Suppressor macrophage treated with lipopolysaccharide for 4 hours (primary cell): ENCODE data around the gene TENT5D.
"Not testable (repeated sequence)": the region's sequence is repeated elsewhere in the genome, so short reads cannot be mapped to it uniquely, and the experiment has no call there.

Experiments
- DNase-seq: peaks from one replicate; pipeline ENCODE4 v3.0.0-alpha.2; 2020

The TENT5D gene

DNA sequence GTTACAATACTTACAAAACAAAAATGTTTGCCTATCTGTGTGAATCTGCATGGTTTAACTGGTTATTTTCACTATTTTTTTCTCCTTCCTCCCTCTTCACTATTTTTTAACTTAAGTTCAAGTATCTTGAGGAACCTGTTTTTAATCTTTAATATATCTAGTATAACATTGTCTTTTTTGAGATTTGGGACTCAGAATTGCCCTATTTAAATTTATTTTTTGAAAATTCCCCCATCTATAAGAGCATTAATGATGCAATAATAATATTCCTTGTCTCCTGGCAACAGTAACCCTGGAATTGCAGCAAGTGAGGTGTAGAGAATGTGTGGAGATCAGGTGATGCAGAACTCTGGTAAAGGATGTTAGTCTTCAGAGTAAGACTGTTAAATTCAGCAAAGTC is at the start of gene TENT5D:
TSS of gene TENT5D (plus strand) at position 301 of the 400 bp plus-strand sequence. CDS start 22,093 bp downstream, outside the sequence.
- DNase-seq = no peak

DNA sequence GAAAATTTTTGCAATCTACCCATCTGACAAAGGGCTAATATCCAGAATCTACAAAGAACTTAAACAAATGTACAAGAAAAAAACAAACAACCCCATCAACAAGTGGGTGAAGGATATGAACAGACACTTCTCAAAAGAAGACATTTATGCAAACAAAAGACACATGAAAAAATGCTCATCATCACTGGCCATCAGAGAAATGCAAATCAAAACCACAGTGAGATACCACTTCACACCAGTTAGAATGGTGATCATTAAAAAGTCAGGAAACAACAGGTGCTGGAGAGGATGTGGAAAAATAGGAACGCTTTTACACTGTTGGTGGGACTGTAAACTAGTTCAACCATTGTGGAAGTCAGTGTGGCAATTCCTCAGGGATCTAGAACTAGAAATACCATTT is 34.6 kb upstream of the TENT5D start:
- not testable (repeated sequence) for DNase-seq

DNA sequence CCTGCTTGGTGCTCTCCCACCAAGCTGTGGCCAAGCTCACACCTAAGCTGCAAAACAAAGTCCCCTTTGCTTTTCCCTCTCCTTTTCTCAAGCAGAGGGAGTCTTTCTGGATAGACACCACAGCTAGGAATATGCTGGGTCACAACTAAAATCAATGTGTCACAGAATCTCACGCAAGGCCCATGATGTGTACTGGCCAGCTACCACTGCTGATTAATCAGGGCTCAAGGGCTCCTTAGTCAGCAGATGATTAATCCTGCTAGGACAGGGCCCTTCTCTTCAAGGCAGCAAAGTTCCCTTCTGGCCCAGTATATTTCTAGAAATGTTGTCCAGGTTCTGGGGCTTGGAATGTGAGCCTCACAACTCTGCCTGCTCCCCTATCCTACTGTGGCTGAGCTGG is 32.0 kb upstream of the TENT5D start:
- DNase-seq = no peak

DNA sequence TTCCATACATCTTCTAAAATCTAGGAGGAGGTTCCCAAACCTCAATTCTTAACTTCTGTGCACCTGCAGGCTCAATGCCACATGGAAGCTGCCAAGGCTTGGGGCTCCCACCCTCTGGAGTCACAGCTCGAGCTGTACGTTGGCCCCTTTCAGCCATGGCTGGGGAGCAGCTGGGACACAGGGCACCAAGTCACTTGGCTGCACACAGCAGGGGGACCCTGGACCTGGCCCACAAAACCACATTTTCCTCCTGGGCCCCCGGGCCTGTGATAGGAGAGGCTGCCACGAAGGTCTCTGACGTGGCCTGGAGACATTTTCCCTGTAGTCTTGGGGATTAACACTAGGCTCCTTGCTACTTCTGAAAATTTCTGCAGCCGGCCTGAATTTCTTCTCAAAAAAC is 8.2 kb upstream of the TENT5D start:
- no peak for DNase-seq

DNA sequence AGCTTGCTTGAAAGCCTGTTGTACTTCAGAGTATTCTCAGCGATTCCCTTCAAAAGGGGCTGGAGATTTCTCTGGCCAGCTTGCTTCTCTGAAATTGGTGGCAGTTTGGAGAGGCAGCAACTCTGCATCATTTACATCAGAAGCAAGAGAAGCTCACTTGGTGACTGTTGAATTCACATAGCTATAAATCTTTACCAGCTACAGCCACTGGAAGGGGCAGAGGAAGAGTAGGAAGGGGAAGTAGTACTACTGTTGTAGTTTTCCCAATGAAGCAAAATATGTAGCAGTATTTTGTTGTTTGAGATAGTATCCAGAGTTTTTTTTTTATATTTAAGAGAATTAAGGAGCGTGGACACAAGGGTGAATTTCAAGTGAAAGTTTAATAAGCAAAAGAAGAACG is 2.8 kb downstream of the TENT5D start:
- DNase-seq = no peak

DNA sequence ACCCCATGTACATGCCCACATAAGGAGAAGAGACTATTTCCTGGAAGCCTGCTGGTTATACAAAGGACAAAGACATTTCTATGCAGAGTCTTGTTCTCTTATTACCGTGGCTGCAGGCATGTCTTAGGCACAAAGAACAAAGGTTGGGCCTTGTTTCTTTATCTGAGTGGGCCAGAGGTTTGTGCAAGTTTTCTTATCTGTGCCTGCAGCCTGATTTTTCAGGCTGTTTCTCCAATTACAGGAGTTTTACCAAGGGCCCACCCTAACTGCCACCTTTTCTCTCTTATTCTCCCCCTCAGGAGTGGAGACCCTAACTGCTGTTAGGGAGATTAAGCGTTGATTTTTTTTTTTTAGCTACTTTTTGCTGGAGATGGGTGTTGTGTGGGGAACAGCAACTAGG is 3.5 kb downstream of the TENT5D start:
- no peak for DNase-seq

DNA sequence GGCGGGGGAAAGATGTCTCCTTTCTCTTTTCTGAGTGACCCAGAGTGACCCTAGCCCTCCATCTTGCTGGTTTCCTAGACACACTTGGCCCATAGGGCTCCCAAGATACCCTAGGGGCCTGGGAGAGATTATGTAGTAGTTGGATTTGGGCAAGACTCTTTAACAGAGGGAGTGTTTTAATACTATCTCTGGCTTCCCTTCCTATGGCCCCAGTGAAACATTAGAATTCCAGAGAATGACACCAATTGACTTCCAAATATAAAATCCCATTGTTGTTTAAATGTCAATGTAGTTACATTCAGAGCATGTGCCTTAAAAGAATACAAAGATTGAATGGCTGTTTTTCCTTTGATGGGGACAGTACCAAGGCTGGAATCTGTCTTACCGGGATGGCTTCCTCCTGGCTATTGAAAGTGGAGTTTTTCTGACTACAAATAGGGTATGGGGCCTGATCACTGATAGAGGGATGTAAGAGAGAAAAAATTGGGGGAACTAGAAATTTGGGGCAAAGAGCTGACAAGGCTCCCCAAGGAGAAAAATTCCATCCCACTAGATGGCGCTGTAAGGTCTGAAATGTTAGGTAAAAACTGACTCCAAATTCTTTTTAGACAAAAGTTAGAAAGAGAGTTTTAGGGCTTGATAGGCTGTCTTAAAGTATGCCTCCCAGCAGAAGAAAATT is 10.7 kb downstream of the TENT5D start:
- DNase-seq = no peak

DNA sequence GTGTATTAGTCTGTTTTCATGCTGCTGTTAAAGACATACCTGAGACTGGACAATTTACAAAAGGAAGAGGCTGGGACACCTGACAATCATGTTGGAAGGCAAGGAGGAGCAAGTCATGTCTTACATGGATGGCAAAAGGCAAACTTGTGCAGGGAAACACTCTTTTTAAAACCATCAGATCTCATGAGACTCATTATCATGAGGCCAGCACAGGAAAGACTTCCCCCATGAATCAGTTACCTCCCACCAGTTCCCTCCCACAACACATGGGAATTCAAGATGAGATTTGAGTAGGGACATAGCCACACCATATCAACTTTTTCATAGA is 11.2 kb downstream of the TENT5D start:
- no peak for DNase-seq

DNA sequence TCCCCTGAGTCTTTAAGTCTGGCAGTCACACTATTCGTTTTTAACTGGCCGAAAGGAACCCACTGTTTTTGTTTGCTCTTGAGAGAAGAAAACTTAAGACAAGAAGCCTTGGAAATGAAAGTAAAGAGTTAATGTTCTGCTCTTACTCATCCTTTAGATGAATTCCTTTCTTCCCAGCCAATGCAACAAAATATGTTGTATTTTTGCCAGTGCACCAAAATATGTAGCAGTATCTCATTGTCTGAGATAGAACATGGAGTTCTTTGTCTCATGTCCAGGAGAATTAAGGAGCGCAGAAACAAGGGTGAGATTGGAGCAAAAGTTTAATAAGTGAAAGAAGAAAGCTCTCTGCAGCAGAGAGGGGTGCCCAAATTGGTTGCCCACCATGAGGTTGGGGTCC is 12.2 kb downstream of the TENT5D start:
- DNase-seq = no peak

DNA sequence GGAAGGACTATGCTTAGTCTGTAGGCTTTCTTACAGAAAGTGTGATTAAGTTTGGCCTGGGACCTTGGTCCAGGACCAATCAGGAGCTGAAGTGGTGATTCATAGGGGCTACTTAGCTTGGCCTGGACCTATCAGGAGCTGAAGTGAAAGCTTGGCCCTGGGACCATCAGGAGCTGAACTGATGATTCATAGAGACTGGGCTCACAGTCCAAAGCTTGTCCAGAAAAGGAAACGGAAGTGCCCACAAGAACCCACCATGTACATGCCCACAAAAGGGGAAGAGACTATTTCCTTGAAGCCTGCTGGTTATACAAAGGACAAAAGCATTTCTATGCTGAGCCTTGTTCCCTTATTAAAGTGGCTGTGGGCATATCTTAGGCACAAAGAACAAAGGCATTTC is 12.6 kb downstream of the TENT5D start:
- no peak for DNase-seq

DNA sequence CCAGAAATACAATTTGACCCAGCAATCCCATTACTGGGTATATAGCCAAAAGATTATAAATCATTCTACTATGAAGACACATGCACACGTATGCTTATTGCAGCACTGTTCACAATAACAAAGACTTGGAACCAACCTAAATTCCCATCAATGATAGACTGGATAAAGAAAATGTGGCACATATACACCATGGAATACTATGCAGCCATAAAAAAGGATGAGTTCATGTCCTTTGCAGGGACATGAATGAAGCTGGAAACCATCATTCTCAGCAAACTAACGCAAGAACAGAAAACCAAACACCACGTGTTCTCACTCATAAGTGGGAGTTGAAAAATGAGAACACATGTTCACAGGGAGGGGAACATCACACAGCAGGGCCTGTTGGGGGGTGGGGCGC is 47.9 kb downstream of the TENT5D start:
- DNase-seq = not testable (repeated sequence)

DNA sequence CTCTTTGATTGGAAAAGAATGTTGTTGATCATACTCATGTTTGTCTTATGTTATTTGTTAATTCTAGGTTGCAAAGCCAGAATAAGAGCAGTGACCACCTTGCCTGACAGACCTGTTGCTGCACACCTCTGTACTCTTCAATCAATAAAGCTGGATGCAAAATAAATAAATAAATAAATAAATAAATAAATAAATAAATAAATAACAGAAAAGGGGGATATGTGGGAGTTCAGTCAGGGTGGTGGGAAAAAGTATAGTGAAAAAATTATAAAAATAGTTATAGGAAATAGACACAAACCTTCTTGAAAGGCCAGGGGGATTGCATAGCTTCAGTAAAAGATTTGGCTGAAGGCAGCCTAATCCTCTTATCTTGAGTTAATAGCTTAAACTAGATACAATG is 51.3 kb downstream of the TENT5D start:
- no peak for DNase-seq

DNA sequence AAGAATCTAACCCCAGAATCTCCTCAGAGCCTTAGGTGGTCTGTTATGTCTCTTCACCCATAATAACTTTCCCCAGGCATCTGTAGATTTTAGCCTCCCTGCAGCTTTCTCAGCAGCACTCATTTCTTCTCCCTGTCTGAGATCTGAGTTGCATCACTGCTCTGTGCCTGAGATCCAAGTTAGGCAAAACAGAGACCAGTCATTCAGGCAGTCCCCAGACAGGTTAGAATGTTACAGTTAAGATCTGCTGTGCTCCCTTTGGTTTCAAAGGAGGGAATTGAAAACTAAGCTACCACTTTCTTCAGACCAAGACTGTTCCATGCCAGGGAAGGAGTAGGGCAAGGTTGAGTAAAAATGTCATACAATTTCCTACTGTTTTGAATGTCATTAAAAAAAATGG is 65.3 kb downstream of the TENT5D start:
- DNase-seq = no peak

DNA sequence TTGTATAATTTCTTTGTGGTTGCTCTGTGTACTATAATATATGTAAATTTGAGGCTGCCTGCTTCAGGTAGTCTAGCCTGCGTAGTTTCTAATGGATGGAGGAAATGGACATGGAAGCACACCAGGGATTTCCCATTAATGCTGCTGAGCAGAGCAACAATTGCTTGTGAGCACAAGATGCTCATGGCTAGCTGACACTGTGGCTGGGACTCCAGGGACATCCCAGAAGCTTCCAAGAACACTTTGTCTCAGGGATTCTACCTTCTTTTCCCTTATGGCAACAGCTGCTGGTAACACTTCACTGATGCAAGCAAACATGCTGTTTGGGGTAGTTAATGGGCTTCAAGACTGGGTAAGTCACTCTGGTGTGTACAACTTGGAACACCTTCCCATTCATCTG is 66.1 kb downstream of the TENT5D start:
- no peak for DNase-seq

DNA sequence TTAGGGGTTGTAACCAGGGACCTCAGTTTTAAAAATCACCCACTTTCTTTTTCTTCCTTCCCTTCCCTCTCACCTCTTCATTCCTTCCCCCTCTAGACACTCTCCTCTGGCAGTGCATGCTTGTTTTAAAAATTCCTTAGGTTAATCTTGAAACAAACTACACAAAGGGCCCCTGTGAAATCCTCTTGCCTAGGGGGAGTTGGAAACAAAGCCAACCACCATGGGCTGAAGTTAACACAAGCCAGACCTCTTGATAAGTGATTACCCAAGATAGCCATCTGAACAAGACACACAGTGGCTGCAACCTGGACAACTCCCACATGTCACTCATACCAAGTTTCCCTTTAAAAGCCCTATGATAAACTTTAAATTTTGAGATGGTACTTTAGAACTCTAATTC is 68.9 kb downstream of the TENT5D start:
- DNase-seq = no peak
